ENCODE results near the gene ZPBP2.
"Not testable (repeated sequence)": the region's sequence is repeated elsewhere in the genome, so short reads cannot be mapped to it uniquely, and the experiment has no call there.

The ZPBP2 gene

GRCh38 chr17:39854909-39855308 is 13.1 kb upstream of the ZPBP2 start:
- 0 out of 2 replicates have a peak, but pooled peaks cover 2% of the 10 kb centered on the region for H3K4me1 ChIP-seq (ENCODE audit: control insufficient read depth, insufficient read depth, low read length)
- no peaks in the 10 kb centered on the region for H3K36me3 ChIP-seq (ENCODE audit: control insufficient read depth in 2 of 2, insufficient read depth in 1 of 2, low read length in 2 of 2)
- POLR2A ChIA-PET = no interaction called here
- H3K4me3 ChIP-seq (ENCODE audit: low read depth, low read length) = no peak overlapping the region
- 0 out of 2 replicates have a peak, but pooled peaks have one; percentile 51 for TF ChIP-seq PRDM10 (tag by site-specific recombination; IDR thresholded peaks at IDR 0.05)
- no peak for TF ChIP-seq BCL11B (tag by site-specific recombination; IDR thresholded peaks at IDR 0.05; ENCODE audit: low read depth)
- no peaks in the 10 kb centered on the region for H3K9me3 ChIP-seq (ENCODE audit: control insufficient read depth, insufficient read depth, low read depth, low read length)
- CTCF ChIA-PET = no interaction called here
- no peak overlapping the region for H3K27ac ChIP-seq (ENCODE audit: extremely low read depth, low read depth, low read length)

- H3K4me1 ChIP-seq (ENCODE audit: control insufficient read depth, insufficient read depth, low read length); H3K27ac ChIP-seq (ENCODE audit: extremely low read depth, low read depth, low read length); H3K36me3 ChIP-seq (ENCODE audit: control insufficient read depth in 2 of 2, insufficient read depth in 1 of 2, low read length in 2 of 2); POLR2A ChIA-PET; CTCF ChIA-PET; H3K4me3 ChIP-seq (ENCODE audit: low read depth, low read length); H3K9me3 ChIP-seq (ENCODE audit: control insufficient read depth, insufficient read depth, low read depth, low read length): not testable (repeated sequence)
- 0 out of 2 replicates have a peak, but pooled peaks have one; percentile 24 for TF ChIP-seq ZNF623 (tag by site-specific recombination; IDR thresholded peaks at IDR 0.05)
Observed at GRCh38 chr17:39855911-39856649, 11.9 kb upstream of the ZPBP2 start.

GRCh38 chr17:39861235-39861634 is 6.8 kb upstream of the ZPBP2 start:
- Histone ChIP-seq H3K4me1 (ENCODE audit: control insufficient read depth, insufficient read depth, low read length) (peaks cover 7% of the 10 kb centered on the region; the same call in 1 of the 2 replicates), H3K27ac (ENCODE audit: extremely low read depth, low read depth, low read length) (no peak overlapping the region), H3K4me3 (ENCODE audit: low read depth, low read length) (no peak overlapping the region), H3K9me3 (ENCODE audit: control insufficient read depth, insufficient read depth, low read depth, low read length) (no peaks in the 10 kb centered on the region), H3K36me3 (ENCODE audit: control insufficient read depth in 2 of 2, insufficient read depth in 1 of 2, low read length in 2 of 2) (no peaks in the 10 kb centered on the region)
- TF ChIP-seq ZNF280D (tag by site-specific recombination; IDR thresholded peaks at IDR 0.05) (no peak), ZNF585B (tag by site-specific recombination; IDR thresholded peaks at IDR 0.05) (no peak)
- ChIA-PET CTCF (interaction anchor here (0.6 to 1.0 kb wide), 4 partner anchors 12 to 240 kb away, joined by 3 to 4 read pairs (median 3); no protein-coding TSS in a partner anchor), POLR2A (no interaction called here)

GRCh38 chr17:39863244-39863917 is 4.6 kb upstream of the ZPBP2 start:
- no peak overlapping the region for H3K27ac ChIP-seq (ENCODE audit: extremely low read depth, low read depth, low read length)

More at GRCh38 chr17:39863244-39863917, 4.6 kb upstream of the ZPBP2 start:
- ChIA-PET POLR2A (no interaction called here), CTCF (interaction anchor here (1.0 kb wide), 1 partner anchor 84 kb away, joined by 4 read pairs; no protein-coding TSS in a partner anchor)
- Histone ChIP-seq H3K4me1 (ENCODE audit: control insufficient read depth, insufficient read depth, low read length) (peaks cover 7% of the 10 kb centered on the region; the same call in 1 of the 2 replicates), H3K4me3 (ENCODE audit: low read depth, low read length) (no peak overlapping the region), H3K9me3 (ENCODE audit: control insufficient read depth, insufficient read depth, low read depth, low read length) (no peaks in the 10 kb centered on the region), H3K36me3 (ENCODE audit: control insufficient read depth in 2 of 2, insufficient read depth in 1 of 2, low read length in 2 of 2) (no peaks in the 10 kb centered on the region)
- TF ChIP-seq ZNF513 (tag by site-specific recombination; IDR thresholded peaks at IDR 0.05) (no peak), GLIS1 (tag by site-specific recombination; IDR thresholded peaks at IDR 0.05) (no peak), ZBTB20 (tag by site-specific recombination; IDR thresholded peaks at IDR 0.05) (no peak), ZNF157 (tag by site-specific recombination; IDR thresholded peaks at IDR 0.05) (no peak), SCRT2 (tag by site-specific recombination; IDR thresholded peaks at IDR 0.05) (peak; percentile 81)
